Ectodermal cell (in vitro differentiated cells): Measurements from ENCODE around the gene KRT28.

ENCODE experiments used
- H3K27ac ChIP-seq: 2 replicates; pipeline ENCODE4 v1.7.0; 2013; ENCODE audit warnings: mild to moderate bottlenecking, low read depth, low read length; ENCODE audit not compliant: insufficient read depth, poor library complexity, severe bottlenecking
- H3K27me3 ChIP-seq: 2 replicates; pipeline ENCODE4 v1.7.0; 2013; ENCODE audit warnings: mild to moderate bottlenecking, low read length; ENCODE audit not compliant: insufficient read depth, control insufficient read depth, poor library complexity, severe bottlenecking
- H3K36me3 ChIP-seq: one replicate; pipeline ENCODE4 v1.7.0; 2013; ENCODE audit warnings: low read length; ENCODE audit not compliant: control insufficient read depth, insufficient read depth
- H3K4me1 ChIP-seq: one replicate; pipeline ENCODE4 v1.7.0; 2013; ENCODE audit warnings: low read length; ENCODE audit not compliant: control insufficient read depth, insufficient read depth
- H3K4me3 ChIP-seq: 2 replicates; pipeline ENCODE4 v1.7.0; 2013; ENCODE audit warnings: low read depth, low read length, control low read depth; ENCODE audit not compliant: insufficient read depth
- H3K9me3 ChIP-seq: 2 replicates; pipeline ENCODE4 v1.7.0; 2013; ENCODE audit warnings: mild to moderate bottlenecking, low read length, moderate library complexity; ENCODE audit not compliant: control insufficient read depth
- WGBS, 2 experiments: methylation state at CpG; one replicate each; pipeline ENCODE4 v1.1.7; 2013; ENCODE audit warnings: missing lambda C conversion rate in 2 of 2; 5-methylcytosine and 5-hydroxymethylcytosine counted together

The KRT28 gene

GRCh38 chr17:40782450-40782849, 17.3 kb downstream of the KRT28 start, which contains the start of gene KRT27:
TSS of gene KRT27 (minus strand) at chr17:40782550. CDS start at chr17:40782493, 57 bp downstream.
- H3K27me3 ChIP-seq: peaks cover 11% of the 10 kb centered on the region
- H3K9me3 ChIP-seq: no peaks in the 10 kb centered on the region
- WGBS, 2 experiments: 94 to 100% methylated on average over 4 of the region's 4 CpGs
- H3K27ac ChIP-seq: no peak within 1 kb of the TSS
- H3K4me1 ChIP-seq: no peaks in the 10 kb centered on the region
- no peaks in the 10 kb centered on the region for H3K36me3 ChIP-seq
- H3K4me3 ChIP-seq: no peak within 1 kb of the TSS

GRCh38 chr17:40779181-40779909, 20.4 kb downstream of the KRT28 start:
- H3K4me3 ChIP-seq: no peak overlapping the region
- H3K27me3 ChIP-seq: peaks cover 11% of the 10 kb centered on the region
- no peak overlapping the region for H3K27ac ChIP-seq
- no peaks in the 10 kb centered on the region for H3K36me3 ChIP-seq
- WGBS, 2 experiments: 71 to 76% methylated on average over 36 to 37 of the region's 37 CpGs
- no peaks in the 10 kb centered on the region for H3K9me3 ChIP-seq
- no peaks in the 10 kb centered on the region for H3K4me1 ChIP-seq

- peaks cover 11% of the 10 kb centered on the region for H3K27me3 ChIP-seq
- H3K4me1 ChIP-seq: no peaks in the 10 kb centered on the region
- no peaks in the 10 kb centered on the region for H3K9me3 ChIP-seq
- no peak overlapping the region for H3K4me3 ChIP-seq
- no peaks in the 10 kb centered on the region for H3K36me3 ChIP-seq
- no peak overlapping the region for H3K27ac ChIP-seq
- WGBS, 2 experiments: 88 to 97% methylated on average over 5 of the region's 5 CpGs
Measured at GRCh38 chr17:40778461-40778860, 21.3 kb downstream of the KRT28 start.

- Histone ChIP-seq H3K27ac (no peak overlapping the region), H3K27me3 (peaks cover 11% of the 10 kb centered on the region), H3K4me3 (no peak overlapping the region), H3K36me3 (no peaks in the 10 kb centered on the region), H3K9me3 (no peaks in the 10 kb centered on the region), H3K4me1 (no peaks in the 10 kb centered on the region)
- WGBS, 2 experiments: 89 to 100% methylated on average over 2 to 3 of the region's 3 CpGs
Measured at GRCh38 chr17:40777971-40778370, 21.8 kb downstream of the KRT28 start.

DNA sequence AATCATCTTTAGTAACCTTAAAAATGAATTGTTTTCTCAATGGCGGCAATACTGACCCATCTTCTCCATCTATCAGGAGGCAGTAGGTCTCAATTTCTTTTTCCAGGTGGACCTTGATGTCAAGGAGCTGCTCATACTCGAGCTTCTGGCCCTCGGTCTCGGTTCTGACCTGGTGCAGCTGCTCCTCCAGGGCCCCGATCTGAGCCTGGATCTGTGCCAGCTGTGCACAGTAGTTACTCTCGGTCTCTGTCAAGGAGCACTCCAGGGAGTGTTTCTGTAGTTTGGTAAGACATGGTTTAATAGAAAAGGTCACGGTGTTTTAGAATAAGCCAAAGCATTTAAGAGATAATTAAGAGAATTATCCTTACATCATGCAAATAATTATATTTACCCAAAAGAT, 22.3 kb downstream of the KRT28 start:
- Histone ChIP-seq H3K4me1 (no peaks in the 10 kb centered on the region), H3K9me3 (no peaks in the 10 kb centered on the region), H3K27me3 (peaks cover 11% of the 10 kb centered on the region), H3K27ac (no peak overlapping the region), H3K4me3 (no peak overlapping the region), H3K36me3 (no peaks in the 10 kb centered on the region)
- WGBS, 2 experiments: 92 to 95% methylated on average over 6 to 7 of the region's 7 CpGs

- H3K36me3 ChIP-seq: no peaks in the 10 kb centered on the region
- 91 to 95% methylated on average over 3 to 4 of the region's 4 CpGs for WGBS, 2 experiments
- no peak overlapping the region for H3K27ac ChIP-seq
- no peak overlapping the region for H3K4me3 ChIP-seq
- H3K4me1 ChIP-seq: no peaks in the 10 kb centered on the region
- H3K27me3 ChIP-seq: peaks cover 11% of the 10 kb centered on the region
- no peaks in the 10 kb centered on the region for H3K9me3 ChIP-seq
Measured at GRCh38 chr17:40775945-40776344, 23.8 kb downstream of the KRT28 start.

DNA sequence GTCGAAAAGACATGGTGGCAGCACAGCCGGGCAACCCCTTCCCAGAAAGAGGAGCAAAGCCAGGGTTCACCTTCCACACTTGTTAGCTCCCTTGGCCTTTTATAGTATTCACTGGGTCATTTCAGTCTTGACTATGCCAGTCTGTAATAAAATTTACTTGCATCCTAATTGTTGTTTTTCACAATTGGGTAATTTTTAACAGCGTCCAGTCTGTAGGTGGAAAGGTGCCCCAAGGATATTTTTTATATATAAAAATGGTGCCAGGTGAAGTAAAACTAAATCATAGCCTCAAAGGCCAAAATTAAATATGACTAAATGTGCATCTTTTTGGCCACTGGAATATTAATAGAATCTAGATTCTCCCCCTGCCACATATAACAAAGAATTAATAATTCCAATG, 27.7 kb downstream of the KRT28 start, which contains the start of gene KRT26:
Gene KRT26 (minus strand): TSS at position 101 of the 400 bp plus-strand sequence. CDS start 88 bp downstream, at position 13.
- WGBS, 2 experiments: 95 to 96% methylated on average over 2 to 3 of the region's 3 CpGs
- no peaks in the 10 kb centered on the region for H3K4me1 ChIP-seq
- no peaks in the 10 kb centered on the region for H3K9me3 ChIP-seq
- H3K36me3 ChIP-seq: no peaks in the 10 kb centered on the region
- H3K27ac ChIP-seq: no peak within 1 kb of the TSS
- H3K27me3 ChIP-seq: no peaks in the 10 kb centered on the region
- H3K4me3 ChIP-seq: no peak within 1 kb of the TSS

DNA sequence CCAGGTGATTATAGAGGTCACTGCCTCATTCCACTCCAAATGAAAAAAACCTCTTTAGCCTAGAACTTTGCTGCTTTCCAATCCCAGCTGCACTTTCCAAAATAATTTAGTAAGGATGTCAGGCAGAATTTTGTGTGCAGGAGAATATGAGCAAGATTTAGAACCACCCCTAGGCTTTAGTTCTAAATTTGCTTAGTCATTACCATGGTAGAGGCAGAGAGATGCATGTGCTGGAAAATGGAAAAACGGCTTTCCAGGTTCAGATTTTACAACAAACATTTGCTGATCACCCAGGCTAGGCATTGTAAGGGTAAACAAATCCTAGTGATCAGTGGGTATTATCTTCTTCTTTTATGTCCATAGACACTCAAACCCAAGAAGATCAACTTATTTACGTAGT, 34.1 kb downstream of the KRT28 start:
- no peaks in the 10 kb centered on the region for H3K4me1 ChIP-seq
- no peaks in the 10 kb centered on the region for H3K27me3 ChIP-seq
- H3K4me3 ChIP-seq: no peak overlapping the region
- H3K27ac ChIP-seq: no peak overlapping the region
- 86 to 91% methylated on average over 1 to 2 of the region's 2 CpGs for WGBS, 2 experiments
- no peaks in the 10 kb centered on the region for H3K36me3 ChIP-seq
- H3K9me3 ChIP-seq: no peaks in the 10 kb centered on the region

DNA sequence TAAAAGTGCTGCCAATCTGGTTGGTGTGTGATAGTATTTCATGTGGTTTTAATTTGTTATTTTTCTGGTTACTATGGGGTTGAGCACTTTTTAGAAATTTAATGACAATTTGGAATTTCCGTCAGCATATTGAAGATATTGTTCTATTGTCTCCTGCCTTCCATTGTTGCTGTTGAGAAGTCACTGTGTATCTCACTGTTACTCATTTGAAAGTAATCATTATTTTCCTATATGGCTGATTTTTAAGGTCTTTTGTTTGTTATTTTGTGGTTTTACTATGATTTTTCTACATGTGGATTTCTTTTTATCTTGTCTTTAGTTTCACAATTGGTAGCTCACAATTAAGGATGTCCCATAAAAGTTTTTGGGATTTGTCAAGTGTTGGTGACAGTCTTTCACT, 36.0 kb downstream of the KRT28 start:
- H3K9me3 ChIP-seq: no peaks in the 10 kb centered on the region
- H3K27ac ChIP-seq: no peak overlapping the region
- no peak overlapping the region for H3K4me3 ChIP-seq
- no peaks in the 10 kb centered on the region for H3K27me3 ChIP-seq
- H3K36me3 ChIP-seq: no peaks in the 10 kb centered on the region
- H3K4me1 ChIP-seq: no peaks in the 10 kb centered on the region
- WGBS, 2 experiments: 100% methylated on average over 1 of the region's 1 CpG

GRCh38 chr17:40760105-40761016, 39.4 kb downstream of the KRT28 start:
- Histone ChIP-seq H3K4me1 (no peaks in the 10 kb centered on the region), H3K36me3 (no peaks in the 10 kb centered on the region), H3K27me3 (no peaks in the 10 kb centered on the region), H3K4me3 (no peak overlapping the region), H3K27ac (no peak overlapping the region), H3K9me3 (no peaks in the 10 kb centered on the region)
- 75% methylated on average over 1 of the region's 1 CpG; no CpG with 5 or more reads in 1 of the 2 experiments for WGBS, 2 experiments
